GM12874 (cell line): ENCODE measurements around the gene PHYHIPL.

Experiments
- CTCF ChIP-seq: IDR thresholded peaks from 2 replicates; pipeline ENCODE4 v1.5.1; 2011; ENCODE audit warnings: low read depth, mild to moderate bottlenecking, control low read depth, low read length, moderate library complexity; ENCODE audit not compliant: insufficient read depth

Gene PHYHIPL

GRCh38 chr10:59229441-59229840, 53.0 kb downstream of the PHYHIPL start:
- no peak for TF ChIP-seq CTCF

GRCh38 chr10:59234194-59234593, 57.8 kb downstream of the PHYHIPL start:
- no peak for TF ChIP-seq CTCF

DNA sequence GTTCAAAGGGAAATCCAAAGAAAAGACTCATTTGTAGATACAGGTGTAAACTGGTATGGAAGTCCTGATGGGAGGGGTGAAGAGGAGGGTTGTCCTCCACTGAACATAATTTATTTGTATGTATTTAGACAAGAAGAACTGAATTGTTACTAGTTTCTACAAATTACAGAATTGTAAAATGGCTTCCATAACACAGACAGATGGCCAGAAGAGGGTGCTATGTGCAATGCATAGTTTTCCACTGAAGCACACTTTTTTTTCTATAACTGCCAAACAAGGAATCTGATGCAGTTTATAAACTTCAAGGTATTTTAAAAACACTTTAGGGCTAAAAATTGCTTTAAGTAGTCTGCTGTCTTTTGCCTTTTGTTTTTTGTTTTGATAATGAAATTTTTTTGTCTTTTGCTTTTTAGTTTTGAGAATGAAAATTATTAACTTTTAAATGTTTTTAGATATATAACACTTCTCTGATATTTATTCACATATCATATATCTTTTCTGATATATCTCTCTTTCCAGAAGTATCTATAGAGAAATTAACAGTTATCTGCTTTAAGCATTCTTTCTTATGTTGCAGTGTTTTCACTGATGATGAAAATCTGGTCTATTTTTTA, 58.5 kb downstream of the PHYHIPL start:
- TF ChIP-seq CTCF: peak; percentile 56

DNA sequence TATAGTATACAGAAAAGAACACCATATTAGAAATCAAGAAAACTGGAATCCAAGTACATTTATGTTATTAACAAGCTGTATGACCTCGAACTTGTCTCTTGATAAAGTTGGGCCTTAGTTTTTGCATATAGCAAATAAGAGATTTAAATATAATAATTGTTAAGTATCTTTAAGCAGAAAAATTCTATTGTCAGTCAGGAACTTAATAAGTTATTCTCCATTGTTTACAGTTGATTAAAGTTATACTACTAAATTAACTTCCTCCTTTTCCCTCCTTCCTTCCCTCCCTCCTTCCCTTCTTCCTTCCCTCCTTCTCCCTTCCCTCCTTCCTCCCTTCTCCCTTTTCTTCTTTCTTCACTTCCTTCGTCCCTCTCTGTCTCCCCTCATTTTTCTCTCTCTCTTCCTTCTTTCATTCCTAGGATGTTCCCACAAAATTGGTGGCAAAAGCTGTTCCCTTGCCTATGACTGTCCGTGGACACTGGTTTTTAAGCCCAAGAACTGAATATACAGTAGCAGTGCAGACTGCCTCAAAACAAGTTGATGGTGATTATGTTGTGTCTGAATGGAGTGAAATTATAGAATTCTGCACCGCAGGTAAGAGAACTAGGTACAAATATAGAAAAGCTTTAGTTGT, 59.7 kb downstream of the PHYHIPL start:
- no peak for TF ChIP-seq CTCF

- TF ChIP-seq CTCF: no peak
Observed at GRCh38 chr10:59237775-59238174, 61.3 kb downstream of the PHYHIPL start.

GRCh38 chr10:59240582-59241183, 64.2 kb downstream of the PHYHIPL start:
- peak; percentile 27; the same call in 1 of the 2 replicates for TF ChIP-seq CTCF

GRCh38 chr10:59242057-59242456, 65.6 kb downstream of the PHYHIPL start:
- no peak for TF ChIP-seq CTCF
